ACHN (cell line): ENCODE data around the gene CHRM5.
"Not testable (repeated sequence)": the region's sequence is repeated elsewhere in the genome, so short reads cannot be mapped to it uniquely, and the experiment has no call there.

Experiments used
- DNase-seq: peaks from one replicate; pipeline ENCODE4 v3.0.0-alpha.2; 2015
- in situ Hi-C: cut with HindIII; loops from 2 replicates; pipeline ENCODE4 v1.10.0; 2017; ENCODE audit warnings: low sequenced_read_pairs, low pct_ligation_motif_present, low pct_unique_long_range_greater_than_20kb

The CHRM5 gene

GRCh38 chr15:33982516-33982915 is 14.2 kb downstream of the CHRM5 start:
- no peak for DNase-seq
- in situ Hi-C loops = loop anchor here (25.0 kb wide), 1 partner anchor 245 kb away; no protein-coding TSS in a partner anchor

- peak; percentile 40 for DNase-seq
- in situ Hi-C loops = loop anchor here (25.0 kb wide), 1 partner anchor 248 kb away; no protein-coding TSS in a partner anchor
Measured at GRCh38 chr15:33985287-33985686, 17.0 kb downstream of the CHRM5 start.

GRCh38 chr15:33985751-33986150 is 17.5 kb downstream of the CHRM5 start:
- no peak for DNase-seq
- in situ Hi-C loops = loop anchor here (25.0 kb wide), 1 partner anchor 248 kb away; no protein-coding TSS in a partner anchor

- in situ Hi-C loops = loop anchor here (25.0 kb wide), 1 partner anchor 250 kb away; no protein-coding TSS in a partner anchor
- DNase-seq = no peak
Measured at GRCh38 chr15:33987444-33987843, 19.1 kb downstream of the CHRM5 start.

GRCh38 chr15:33988384-33988783 is 20.1 kb downstream of the CHRM5 start:
- no peak for DNase-seq
- in situ Hi-C loops = loop anchor here (25.0 kb wide), 1 partner anchor 251 kb away; no protein-coding TSS in a partner anchor

- in situ Hi-C loops = loop anchor here (25.0 kb wide), 1 partner anchor 257 kb away; no protein-coding TSS in a partner anchor
- DNase-seq = peak; percentile 45
Measured at GRCh38 chr15:33994005-33994615, 25.8 kb downstream of the CHRM5 start.

GRCh38 chr15:33995666-33996065 is 27.4 kb downstream of the CHRM5 start:
- in situ Hi-C loops = loop anchor here (25.0 kb wide), 1 partner anchor 258 kb away; no protein-coding TSS in a partner anchor
- not testable (repeated sequence) for DNase-seq

- in situ Hi-C loops = no loop called here
Measured at GRCh38 chr15:34001536-34001935, 33.2 kb downstream of the CHRM5 start.

GRCh38 chr15:34006381-34006780 is 38.1 kb downstream of the CHRM5 start:
- no peak for DNase-seq
- in situ Hi-C loops = no loop called here

More at GRCh38 chr15:34001536-34001935, 33.2 kb downstream of the CHRM5 start:
- no peak for DNase-seq

GRCh38 chr15:34009656-34010055 is 41.4 kb downstream of the CHRM5 start:
- DNase-seq = no peak

GRCh38 chr15:34010921-34011320 is 42.6 kb downstream of the CHRM5 start:
- in situ Hi-C loops = no loop called here

More at GRCh38 chr15:34009656-34010055, 41.4 kb downstream of the CHRM5 start:
- in situ Hi-C loops = no loop called here

GRCh38 chr15:34011481-34011880 is 43.2 kb downstream of the CHRM5 start:
- in situ Hi-C loops = no loop called here

More at GRCh38 chr15:34010921-34011320, 42.6 kb downstream of the CHRM5 start:
- DNase-seq = no peak

GRCh38 chr15:34012461-34013028 is 44.2 kb downstream of the CHRM5 start:
- DNase-seq = no peak
- in situ Hi-C loops = no loop called here

More at GRCh38 chr15:34011481-34011880, 43.2 kb downstream of the CHRM5 start:
- no peak for DNase-seq

- in situ Hi-C loops = no loop called here
- no peak for DNase-seq
Measured at GRCh38 chr15:34013746-34014145, 45.4 kb downstream of the CHRM5 start.

GRCh38 chr15:34014556-34014955 is 46.3 kb downstream of the CHRM5 start:
- in situ Hi-C loops = no loop called here
- DNase-seq = peak; percentile 75

GRCh38 chr15:34018021-34018645 is 49.8 kb downstream of the CHRM5 start:
- in situ Hi-C loops = no loop called here
- no peak for DNase-seq

GRCh38 chr15:34018738-34019137 is 50.4 kb downstream of the CHRM5 start:
- in situ Hi-C loops, DNase-seq: not testable (repeated sequence)

- no peak for DNase-seq
- in situ Hi-C loops = no loop called here
Measured at GRCh38 chr15:34019369-34019990, 51.2 kb downstream of the CHRM5 start.

- DNase-seq = no peak
- in situ Hi-C loops = no loop called here
Measured at GRCh38 chr15:34023907-34024306, 55.6 kb downstream of the CHRM5 start.
